Measurements from ENCODE around the gene ARFGEF2.

The ARFGEF2 gene

DNA sequence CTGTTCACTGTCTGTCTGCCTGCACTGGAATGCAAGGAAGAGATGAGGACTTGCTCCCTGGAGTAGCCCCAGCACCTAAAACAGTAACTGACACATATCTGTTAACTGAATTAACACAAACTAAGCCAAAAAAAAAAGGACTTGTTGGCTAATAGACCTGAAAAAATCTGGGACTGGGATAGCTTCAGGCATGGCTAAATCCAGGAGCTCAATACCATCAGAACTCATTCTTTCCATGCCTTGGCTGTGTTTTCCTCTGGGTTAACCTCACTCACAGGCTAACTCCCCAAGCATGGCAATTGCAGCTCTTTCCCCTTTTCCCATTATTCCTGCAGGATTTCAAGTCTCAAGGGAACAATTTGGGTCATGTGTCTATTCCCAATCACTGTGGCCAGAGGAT is 21.6 kb upstream of the ARFGEF2 start:
- DNase-seq = no peak

DNA sequence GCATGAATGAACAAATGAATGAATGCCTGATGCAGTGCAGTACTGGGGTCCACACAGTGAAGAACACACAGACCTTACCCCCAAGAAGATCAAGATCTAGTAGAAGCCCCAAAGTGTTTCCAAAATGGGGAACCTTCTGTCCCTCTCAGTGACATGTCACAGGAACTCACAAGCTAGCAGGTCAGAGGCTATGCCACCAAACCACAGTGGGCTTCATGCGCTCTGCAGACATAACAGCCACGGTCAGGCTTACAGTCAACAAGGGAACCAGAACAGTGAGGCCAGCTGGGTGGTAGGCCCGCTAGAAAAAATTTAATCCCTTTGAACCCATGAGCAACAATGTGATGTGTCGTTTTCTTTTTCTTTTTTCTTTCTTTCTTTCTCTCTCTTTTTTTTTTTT is 20.2 kb upstream of the ARFGEF2 start:
- DNase-seq = no peak

DNA sequence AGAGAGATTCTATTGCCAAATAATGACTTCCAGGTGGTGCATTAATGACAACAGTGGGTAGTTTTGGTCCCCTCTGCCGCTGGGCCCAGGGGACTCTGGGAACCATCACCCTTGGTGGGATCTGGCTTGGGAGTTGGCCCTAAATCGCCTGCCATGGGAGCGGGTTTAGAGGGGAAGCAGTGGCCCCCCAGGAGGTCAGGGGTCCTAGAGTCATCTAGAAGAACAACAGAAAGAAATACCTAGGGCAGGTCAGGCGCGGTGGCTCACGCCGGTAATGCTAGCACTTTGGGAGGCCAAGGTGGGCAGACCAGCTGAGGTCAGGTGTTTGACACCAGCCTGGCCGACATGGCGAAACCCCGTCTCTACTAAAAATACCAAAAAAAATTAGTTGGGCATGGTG is 17.8 kb upstream of the ARFGEF2 start:
- DNase-seq = no peak

DNA sequence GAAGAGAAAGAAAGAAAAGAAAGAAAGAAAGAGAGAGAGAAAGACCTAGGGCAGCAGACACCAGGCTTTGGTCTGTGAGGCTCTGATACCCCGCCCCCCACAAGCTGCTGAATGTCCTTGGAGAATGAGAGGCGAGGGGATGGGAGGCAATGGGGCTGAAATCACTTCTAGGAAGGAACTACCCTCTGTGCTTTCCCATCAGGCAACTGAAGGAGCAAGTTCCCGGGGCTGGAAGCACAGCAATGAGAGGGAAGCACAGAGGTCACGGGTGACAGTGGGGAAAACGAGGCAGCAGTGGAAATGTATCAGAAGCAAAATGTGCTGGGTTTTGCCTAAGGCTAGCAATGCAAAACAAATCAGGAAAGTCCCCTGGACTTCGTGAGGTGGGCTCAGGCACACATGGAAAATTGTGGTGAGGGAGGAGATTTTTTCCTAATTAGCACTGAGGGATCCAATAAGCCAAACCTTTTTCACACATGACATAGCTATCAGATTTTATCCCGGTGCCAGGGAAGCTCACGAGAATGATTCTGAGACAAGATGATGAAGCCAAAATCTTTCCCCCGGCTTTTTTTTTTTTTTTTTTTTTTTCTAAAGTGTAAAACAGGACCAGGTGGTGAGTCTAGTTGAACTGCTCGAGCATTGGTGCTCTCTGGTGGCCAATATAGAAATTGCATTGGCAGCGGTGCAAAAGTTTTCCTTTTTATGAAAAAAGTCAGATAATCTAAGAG is 16.8 kb upstream of the ARFGEF2 start:
- peak; percentile 30 to 59 for DNase-seq

DNA sequence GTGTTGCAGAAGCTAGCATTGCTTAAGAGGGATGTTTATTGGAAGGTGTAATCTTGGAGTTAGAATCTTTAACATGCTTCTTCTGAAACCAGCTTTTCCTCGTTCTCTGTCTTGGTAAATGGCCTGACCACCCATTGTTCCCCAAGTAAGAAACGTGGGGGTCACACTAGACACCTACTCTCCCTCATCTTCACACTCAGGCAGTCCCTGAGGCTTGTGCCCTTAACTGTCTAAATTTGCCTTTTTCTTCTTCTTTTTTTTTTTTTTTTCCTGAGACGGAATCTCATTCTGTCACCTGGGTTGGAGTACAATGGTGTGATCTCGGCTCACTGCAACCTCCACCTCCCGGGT is 16.2 kb upstream of the ARFGEF2 start:
- DNase-seq = no peak

DNA sequence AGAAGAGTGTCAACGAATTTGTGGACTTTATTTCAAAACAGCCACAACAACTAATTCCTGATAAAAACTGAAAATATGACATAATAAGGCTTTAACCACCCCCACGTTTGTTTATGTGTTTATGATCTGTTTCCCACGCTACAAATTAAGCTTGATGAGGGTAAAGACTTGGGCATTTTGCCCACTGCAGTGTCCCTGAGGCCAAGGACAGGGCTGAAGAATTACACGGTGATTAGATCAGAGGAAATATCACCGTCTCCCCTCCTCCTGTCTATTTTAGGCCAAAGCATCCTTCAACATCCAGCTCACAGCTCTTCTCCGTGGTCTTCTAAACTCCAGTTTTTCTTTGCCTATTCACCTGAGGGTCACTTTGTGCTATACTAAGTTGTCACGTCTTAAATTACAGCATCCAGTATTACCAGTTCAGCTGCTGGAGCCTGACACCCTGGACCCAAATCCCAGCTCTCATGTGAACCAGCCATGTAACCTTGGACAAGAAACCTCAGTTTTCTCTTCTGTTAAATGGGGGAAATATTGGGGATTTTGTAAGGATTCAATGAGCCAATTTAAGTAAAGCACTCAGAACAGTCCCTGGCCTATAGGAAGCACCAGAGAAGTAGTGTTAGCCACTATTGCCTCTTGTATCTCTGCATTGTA is 15.2 kb upstream of the ARFGEF2 start:
- DNase-seq = no peak

DNA sequence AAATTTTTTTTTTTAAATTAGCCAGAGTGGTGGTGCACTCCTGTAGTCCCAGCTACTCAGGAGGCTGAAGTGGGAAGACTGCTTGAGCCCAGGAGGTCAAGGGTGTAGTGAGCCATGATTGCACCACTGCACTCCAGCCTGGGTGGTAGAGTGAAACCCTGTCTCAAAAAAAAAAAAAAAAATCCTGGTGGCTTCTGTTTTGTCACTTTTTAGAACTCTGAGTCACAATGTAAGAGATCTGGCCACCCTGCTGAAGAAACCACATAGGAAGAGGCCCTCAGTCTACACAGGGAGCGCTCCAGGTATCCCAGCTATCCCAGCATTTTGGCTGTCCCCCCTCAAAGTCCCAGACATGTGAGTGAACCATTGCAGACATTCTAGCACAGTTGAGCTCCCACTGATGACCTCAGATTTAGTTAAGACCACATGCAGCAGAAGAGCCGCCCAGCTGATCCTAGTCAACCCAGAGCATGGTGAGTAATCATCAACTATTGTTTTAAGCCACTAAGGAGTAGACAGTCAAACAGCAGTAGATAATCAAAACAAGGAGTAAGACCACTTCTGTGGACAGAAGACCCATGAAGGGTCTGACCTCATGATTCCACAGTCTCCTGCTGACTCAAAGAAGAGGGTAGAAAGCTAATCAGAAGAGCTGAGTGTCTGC is 12.7 kb upstream of the ARFGEF2 start:
- no peak for DNase-seq

DNA sequence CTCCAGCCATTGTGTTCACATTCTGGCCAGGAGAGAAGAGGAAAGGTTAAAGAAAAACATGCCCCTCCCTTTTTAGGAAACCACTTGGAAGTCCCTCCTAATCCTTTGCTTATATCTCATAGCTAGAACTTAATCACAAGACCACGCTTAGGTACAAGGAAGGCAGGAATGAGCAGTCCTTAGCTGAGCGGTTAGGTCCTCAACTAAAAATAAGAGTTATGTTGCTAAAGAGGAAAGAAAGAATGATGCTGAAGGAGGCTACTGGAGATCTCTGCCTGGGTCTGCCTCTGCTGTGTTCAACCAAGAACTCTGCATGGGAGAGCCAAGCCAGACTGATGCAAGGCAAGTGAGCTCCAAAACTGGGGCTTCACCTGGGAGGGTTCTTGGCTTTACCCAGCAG is 11.6 kb upstream of the ARFGEF2 start:
- no peak for DNase-seq

DNA sequence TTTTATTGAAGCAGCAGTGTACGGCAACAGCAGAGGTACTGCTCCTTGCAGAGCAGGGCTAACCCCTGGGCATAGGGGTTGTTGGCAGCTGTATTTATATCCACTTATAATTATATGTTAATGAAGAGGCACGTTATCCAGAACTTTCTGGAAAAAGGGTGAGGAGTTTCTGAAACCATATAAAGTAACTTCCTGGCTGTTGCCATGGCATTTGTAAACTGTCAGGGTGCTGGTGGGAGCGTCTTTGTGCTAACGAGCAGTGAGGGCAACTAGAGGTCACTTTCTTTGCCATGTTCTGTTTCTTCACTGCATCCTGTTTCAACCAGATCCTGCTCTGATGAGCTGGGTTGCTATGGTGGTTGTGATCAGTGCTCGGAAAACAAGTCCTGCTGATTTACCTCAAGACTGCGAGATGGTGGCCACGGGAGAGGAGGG is 11.1 kb upstream of the ARFGEF2 start:
- DNase-seq = no peak

DNA sequence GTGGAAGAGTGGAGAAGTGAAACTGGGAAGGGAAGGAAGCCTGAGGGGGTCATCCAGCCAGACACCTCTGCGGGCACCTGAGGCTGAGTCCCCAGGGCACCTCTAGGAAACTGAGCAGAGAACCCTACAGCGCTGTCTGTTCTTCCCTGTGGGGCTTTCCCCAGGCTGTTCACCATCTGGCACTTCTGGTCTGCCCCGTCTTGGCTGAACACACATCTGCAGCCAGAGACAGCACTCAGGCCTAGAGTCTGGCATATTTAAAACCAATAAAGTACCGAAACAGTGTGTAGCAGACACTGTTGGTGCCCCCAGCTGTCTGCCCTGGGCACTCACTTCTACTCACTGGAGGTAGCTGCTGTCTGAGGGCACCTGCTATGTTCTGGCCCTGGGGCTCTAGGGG is 9.4 kb upstream of the ARFGEF2 start:
- DNase-seq = no peak

DNA sequence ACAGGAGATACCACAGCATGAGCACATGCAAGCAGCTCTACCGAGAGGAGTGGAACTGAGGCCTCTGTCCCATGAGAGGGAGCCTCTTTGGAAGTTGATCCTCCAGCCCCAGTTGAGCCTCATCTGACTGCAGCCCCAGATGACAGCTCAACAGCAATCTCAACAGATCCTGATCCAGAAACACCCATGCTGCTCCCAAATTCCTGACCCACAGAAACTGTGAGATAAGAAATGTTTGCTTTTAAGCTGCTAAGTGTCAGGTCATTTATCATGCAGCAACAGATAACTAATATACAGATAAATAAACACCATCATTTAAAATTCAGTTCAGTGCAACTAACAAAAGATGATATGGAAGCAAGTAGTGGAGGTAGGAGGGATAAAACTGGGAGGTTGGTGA is 4.8 kb upstream of the ARFGEF2 start:
- DNase-seq = no peak

DNA sequence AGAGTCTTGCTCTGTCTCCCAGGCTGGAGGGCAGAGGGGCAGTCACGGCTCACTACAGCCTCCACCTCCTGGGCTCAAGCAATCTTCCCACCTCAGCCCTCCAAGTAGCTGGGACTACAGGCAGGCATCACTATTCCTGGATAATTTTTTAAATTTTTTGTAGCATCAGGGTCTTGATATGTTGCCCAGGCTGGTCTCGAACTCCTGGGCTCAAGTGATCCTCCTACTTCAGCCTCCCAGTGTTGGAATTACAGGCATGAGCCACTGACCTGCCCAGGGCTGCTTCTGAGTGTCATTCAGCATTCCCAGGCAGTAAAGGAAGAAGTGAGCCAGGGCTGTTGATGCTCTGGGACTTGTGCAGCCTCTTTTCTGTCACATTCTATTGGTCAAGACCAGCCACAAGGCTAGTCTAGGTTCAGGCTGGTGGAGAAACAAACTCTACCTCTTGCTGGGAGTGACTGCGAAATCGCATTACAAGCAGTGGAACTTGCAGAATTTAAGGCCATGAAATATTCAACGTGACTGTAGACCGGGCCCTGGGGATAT is 2.1 kb upstream of the ARFGEF2 start:
- DNase-seq = no peak

DNA sequence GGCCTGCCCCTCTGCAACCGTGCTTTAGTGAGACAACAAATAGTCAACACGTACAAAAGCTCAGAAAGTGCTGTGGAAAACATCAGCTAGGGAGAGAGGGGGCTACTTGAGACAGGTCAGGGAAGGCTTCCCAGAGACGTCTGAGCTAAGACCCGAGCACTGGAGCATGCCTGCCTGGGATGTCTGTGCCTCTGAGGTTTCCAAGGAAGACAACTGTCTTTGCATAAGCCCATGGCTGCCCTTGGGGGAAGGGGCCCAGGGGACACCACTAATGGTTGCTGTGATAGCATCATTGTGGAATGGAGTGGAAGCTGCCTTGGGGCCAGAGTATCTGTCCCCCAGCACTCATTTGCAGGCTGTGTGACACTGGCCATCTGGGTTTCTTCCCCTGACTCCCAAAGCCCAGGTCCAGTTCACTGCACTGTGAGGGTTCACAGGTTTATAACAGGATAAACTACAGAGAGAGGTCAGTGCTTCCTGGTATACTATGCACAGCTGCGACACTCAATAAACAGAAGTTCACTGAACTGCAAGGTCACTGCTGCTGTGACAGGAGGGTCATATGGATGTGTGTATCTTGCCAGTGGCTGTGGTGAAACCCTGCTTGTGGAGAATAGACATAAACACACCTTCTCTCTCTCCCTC is 1.5 kb upstream of the ARFGEF2 start:
- DNase-seq = no peak

DNA sequence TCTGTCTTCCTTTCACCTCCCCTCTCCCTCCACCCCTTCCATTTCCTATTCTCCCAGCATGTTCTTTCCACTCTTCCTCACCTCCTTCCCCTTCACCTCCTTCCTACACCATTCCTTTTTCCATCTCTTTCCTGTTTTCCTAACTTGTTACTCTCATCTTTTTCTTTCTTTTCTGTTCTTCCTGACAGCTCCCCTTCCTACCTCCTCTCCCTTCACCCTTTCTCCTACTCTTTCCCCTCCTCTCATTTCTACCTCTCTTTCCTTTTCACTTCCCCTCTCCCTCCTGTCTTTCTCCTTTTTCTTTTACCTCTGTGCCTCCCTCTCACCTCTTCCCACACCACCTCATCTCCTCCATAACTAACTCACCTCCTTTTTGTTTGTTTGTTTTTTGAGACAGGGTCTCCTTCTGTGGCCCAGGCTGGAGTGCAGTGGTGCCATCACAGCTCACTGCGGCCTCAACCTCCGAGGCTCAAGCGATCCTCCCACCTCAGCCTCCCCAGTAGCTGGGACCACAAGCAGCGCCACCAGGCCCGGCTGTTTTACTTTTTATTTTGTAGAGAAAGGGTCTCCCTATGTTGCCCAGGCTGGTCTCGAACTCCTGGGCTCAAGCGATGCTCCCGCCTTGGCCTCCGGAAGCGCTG is 864 bp upstream of the ARFGEF2 start:
- DNase-seq = no peak

DNA sequence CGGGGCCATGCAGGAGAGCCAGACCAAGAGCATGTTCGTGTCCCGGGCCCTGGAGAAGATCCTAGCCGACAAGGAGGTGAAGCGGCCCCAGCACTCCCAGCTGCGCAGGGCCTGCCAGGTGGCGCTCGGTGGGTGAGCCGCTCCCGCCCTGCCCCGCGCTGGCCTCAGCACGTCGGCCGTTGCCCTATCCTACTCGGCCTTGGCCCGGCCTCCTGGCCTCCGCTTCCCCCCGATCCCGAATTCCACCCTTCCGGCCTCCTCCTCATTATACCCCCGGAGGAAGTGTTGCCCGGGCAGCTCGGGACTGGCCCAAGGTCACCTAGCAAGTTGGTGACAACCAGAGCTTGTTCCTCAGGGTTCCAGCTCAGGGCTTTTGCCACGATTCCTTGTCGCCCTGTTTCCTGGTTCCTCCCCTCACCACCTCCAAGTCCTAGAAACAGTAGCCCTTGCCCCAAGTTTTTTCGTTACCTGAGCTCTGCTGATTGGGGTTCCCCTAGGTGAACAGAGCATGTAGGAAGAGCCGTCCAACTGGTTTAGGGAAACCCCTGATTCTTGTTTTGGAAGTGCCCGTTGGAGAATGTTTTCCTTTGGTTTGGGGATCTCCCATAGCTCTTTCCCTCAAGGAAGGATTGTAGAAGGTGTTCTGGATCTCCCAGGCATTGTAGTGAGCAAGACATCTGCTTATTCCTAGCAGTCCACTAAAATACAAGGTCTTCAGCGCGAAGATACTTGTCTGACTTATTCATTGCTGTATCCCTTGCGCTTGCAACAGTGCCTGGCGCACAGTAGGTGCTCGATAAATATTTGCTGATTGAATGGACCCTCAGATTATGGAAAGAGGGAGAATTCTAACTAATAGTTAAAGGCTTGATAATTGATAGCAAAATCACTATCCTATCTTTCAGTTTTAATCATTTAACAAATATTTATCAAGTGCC is 641 bp downstream of the ARFGEF2 start:
- no peak for DNase-seq

DNA sequence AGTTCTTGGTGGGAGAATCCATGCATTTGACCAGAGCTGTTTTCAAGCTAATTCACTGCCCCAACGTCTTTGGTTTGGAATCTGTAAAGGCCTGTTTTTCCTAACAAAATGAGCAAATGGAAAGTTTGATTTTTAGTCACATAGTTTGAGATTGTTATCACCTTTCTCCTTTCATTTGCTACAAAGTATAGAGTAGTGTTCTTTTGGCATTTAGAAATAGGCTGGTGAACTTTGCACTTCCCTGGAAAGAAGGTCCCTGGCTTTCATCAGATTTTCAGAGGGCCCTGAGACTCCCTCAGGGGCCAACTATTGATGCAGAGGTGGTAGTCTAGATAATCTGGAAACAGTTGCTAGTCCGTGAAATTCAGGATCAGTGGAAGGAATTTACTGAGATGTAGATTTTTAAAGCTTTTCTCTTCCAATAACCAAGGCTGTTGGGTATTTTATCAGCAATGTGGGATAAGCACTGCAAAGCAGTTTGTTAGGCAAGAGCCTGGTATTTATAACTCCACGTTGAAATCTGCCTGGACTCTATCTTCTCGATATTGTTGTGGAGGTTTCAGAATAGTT is 1.7 kb downstream of the ARFGEF2 start:
- DNase-seq = no peak

DNA sequence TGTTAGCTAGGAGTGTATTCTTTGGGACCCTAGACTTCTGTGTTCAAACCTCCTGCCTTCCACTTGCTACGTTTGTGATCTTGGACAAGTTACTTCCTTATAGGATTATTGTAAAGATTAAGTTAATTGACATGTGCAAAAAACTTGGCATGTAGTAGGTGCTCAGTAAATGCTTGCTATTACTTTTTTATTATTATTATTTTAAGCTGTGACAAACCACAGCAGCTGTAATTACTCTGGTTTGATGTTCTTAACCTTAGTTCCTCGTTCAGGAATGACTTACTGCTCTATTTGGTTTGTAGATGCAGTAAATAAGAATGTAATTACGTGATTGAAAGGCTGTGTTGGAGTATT is 3.2 kb downstream of the ARFGEF2 start:
- no peak for DNase-seq

DNA sequence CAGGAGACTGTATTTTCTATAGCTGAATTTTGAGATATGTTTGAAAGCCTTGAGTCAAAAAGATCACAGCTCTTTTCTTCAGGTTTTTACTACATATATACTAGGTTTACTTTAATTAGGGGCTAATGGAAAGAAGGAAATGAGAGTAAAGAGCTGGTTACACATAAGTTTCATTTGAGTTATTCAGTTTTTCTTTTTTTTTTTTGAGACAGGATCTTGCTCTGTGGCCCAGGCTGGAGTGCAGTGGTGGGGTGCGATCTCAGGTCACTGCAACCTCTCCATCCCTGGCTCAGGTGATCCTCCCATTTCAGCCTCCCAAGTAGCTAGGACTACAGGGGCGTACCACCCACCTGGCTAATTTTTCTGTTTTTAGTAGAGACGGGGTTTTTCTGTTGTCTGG is 4.8 kb downstream of the ARFGEF2 start:
- no peak for DNase-seq

DNA sequence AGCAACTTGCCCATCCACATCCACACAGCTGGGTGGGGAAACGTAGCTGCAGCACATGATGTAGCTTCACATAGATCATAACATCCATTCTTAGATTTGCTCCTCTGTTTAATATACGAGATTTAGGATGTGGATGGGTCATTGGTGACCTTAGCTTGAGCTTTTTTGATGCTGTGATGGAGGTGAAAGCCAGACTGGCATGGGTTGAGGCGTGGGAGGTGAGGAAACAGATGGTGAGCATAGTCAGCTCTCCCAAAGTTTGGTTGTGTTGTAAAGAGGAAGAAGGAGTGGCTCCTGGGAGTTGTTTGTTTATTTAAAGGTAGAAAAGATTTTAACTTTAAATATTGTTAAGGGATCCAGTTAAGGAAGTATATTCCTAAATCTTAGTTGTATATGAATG is 5.3 kb downstream of the ARFGEF2 start:
- DNase-seq = no peak

DNA sequence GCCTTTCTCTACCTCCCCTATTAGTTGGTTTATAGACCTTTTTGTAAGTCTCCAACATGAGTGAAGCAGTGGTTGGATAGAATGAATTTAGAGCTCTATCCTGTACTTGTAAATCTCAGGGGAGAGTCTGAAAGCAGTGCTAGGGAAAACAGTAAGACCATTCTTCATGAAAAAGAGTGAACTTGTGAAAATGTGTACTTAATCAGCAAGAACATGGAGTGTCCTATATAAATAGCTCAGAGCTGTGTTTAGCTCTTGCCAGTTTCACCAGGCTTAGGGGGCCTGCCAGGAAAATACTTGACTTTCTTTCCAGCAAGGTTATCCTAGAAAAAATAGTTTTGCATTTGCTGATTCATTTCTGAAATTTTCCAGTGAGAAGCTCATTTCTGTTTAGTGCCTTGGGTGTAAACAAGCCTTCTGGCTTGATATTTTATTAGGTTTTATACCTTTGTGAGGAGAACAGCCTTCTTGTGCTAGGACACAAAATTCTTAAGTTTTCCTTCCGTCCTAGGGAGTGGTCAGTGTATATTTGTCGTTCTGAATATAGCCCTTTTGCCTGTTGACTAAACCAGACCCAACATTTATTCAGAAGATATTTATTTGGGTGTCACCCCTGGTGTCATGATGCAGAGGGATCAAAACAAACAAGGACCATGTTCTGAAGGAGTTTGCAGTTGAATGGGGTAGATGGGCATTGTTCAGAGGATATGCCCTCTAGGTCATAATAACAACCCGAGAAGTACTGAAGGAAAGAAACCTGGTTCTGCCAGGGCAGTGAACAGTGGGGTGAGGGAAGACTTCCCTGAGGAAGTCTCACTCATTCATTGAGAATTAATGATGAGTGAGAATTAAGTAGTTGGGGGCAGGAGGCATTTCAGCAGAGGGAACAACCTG is 7.6 kb downstream of the ARFGEF2 start:
- DNase-seq = peak in 1 of 2 donors; percentile 22

DNA sequence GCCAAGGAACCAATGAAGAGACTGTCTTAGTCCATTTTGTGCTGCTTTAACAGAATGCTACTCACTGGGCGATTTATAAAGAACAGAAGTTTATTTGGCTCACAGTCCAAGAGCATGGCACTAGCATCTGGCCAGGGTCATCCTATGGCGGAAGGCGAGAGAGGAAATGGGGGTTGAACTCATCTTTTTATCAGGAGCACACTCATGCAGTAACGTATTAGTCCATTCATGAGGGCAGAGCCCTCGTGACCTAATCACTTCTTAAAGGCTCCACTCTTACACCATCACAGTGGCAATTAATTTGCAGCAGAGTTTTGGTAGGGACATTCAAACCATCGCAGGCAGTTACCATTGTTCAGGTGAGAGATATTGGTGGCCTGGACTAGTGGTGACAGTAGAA is 8.5 kb downstream of the ARFGEF2 start:
- DNase-seq = no peak
